ENCODE measurements around the gene CCL25.
A peak's percentile ranks its signal among the peaks of the same experiment; 100 is the strongest.
"Not testable (repeated sequence)": the region's sequence is repeated elsewhere in the genome, so short reads cannot be mapped to it uniquely, and the experiment has no call there.

Gene CCL25, protein sequence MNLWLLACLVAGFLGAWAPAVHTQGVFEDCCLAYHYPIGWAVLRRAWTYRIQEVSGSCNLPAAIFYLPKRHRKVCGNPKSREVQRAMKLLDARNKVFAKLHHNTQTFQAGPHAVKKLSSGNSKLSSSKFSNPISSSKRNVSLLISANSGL

DNA sequence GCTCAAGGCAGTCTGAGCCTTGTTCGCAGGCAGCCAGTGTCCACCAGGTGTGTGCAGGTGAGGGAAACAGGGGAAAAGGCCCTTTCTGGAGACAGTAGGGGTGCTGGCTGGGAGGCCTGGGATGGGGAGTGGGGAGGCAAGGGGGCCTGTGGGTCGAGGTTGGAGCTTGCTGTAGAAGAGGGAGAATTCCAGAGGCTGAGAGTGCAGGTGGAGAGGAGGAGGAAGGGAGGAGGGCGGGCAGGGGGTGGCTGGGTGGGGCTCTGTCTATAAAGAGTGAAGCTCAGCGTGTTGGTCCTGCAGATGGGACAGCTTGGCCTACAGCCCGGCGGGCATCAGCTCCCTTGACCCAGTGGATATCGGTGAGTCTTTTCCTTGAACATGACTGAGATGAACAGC is at the start of gene CCL25:
CCL25 (plus strand) TSS at position 297 of the 396 bp plus-strand sequence. CDS start 290 bp downstream, outside the sequence.
- no peak for DNase-seq

DNA sequence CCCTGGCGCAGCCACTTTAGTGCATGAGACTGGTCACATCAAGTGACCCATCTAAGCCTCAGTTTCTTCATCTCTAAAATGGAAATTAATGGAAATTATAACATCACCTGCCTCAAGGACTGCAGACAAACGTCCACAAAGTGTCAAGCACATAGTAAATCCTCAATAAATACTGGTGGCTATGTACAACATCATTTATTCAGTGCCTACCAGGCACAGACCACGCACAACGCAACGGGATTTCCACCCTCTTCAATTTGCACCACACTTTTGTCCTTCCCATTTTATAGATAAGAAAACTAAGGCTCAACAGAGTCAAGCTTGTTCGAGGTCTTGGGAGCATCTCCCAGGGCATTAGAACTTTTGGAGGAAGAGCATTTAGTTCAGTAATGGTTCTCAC is 48.6 kb upstream of the CCL25 start:
- DNase-seq: no peak

DNA sequence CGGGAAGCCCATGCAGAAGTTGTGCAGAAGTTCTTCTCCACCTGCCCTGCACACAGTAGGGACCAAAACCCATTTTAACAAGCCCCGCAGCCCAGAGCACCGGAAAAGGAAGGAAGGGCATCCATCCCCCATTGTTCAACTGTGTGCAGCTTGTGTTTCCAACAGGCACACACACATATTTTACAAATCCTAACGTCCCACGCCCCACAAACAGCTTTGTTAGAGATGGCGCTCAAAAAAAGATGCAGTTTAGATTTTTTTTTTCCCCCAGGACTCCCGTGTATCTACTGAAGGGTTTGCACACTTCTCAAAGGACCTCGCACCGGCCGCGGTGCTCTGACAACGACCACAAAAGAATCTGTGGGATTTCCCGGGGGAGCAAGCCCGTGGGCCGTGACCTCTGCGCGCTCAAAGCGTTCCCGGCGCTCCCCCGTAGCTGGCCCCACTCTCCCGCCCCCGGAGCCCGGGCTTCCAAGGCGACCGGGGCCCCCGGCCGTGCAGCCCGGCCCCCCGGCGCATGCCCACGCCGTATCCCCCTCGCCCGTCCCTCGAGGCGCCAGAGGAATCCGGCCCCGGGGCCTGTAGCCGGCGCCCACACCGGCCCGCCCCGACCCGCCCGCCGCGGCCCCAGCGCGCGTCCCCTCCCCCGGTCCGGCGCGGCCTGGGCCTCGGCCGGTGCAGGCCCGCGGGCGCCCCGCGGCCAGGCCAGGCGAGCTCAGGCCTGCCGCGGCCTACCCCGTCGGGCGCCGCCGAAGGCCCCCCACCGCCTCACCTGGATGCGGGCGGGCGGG is 47.6 kb upstream of the CCL25 start:
- DNase-seq: no peak

DNA sequence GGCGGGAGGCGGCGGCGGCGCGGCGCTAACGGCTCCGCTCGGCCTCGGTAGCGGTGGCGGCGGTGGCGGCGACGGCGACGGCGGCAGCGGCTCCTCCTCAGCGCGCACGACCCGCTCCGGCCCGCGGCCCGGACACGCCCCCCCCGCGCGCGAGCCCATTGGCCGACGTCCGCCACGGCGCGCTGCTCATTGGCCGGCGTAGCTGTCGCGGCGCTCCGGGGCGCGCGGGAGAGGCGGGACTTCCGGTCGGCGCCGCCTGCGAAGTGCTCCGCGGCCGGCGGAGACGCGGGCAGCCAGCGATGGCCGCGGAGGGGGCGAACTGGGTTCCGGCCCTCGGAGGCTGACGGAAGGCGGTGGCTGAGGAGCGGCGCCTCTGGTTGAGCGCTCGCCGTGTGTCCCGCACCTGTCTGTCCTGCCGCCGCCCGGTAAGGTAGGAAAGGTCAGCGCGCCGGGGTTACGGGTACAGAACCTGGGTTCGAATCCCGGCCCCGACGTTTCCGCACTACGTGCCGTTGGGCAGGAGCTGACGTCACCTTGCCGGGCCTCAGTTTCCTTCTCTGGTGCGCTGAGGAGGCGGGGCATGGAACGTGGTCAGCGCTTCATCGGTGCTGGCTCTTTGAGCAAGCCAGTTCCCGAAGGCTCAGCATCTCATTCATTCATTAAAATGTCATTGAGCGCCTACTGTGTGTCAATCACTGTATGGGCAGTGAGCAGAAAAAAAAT is 46.9 kb upstream of the CCL25 start, which contains the start of gene ELAVL1:
ELAVL1 (minus strand) TSS at position 108 of the 723 bp plus-strand sequence. CDS start 13,826 bp downstream, outside the sequence.
- DNase-seq: peak in 1 of 2 experiments; percentile 45

DNA sequence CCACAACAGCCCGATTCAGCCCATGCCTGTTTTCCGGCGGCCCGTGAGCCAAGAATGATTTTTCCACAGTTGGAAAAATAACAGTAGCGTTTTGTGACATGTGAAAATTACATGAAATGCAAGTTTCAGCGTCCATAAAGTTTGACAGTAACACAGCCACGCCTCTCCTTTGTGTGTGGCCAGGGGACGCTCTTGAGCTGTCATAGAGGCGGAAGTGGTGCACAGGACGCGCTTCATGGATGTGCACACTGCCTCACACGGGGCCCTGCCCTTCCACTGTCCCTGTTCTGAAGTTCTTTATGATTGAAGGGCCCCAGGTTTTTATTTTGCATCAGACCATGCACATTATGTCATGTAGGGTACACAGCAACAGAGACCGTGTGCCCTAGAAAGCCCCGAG is 34.8 kb upstream of the CCL25 start:
- no peak for DNase-seq

DNA sequence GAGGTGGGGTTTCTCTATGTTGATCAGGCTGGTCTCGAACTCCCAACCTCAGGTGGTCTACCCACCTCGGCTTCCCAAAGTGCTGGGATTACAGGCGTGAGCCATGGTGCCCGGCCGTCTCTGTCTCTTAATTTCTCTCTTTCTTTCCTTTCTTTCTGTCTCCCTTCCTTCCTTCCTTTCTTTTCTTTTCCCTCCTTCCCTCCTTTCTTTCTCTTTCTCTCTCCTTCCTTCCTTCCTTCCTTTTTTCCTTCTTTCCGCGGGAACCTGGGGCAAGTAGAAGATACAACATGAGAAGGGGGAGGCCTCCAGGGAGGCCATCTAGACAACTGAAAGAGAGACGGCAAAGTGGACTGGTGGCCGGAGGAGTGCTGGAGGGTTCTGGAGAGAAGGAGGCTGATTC is 31.9 kb upstream of the CCL25 start:
- no peak for DNase-seq

DNA sequence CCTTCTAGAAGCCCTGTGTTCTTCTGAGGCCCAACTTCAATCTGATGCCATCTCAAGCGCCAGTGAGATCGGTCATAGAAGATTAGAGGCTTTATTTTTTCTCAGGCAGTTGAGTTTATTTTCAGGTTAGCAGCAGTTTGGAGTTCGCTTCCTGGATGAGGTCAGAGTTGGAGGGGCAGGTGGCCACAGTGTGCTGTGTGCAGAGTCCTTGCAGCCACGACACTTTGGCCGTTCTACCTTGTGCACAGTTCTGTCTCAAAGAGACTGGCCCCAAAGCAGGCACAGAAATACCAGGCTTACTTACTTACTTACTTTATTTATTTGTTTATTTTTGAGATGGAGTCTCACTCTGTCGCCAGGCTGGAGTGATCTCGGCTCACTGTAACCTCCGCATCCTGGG is 31.2 kb upstream of the CCL25 start:
- no peak for DNase-seq

DNA sequence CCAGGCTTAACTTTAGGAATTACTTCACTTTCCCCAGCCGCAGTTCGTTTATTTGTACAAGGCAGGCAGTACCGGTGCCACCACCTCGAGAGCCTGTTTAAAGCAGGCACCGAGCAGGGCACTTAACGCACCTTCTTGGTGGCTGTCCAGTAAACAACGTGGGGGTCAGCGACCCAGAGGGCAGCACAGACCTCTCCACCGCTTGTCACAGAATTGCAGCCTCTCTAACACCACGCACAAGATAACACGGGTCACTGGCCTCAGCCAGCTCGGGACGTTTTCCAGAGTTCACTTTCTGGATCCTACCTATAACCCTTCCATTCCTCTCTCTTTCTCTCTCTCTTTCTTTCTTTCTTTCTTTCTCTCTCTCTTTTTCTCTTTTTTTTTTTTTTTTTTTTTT is 30.3 kb upstream of the CCL25 start:
- no peak for DNase-seq

DNA sequence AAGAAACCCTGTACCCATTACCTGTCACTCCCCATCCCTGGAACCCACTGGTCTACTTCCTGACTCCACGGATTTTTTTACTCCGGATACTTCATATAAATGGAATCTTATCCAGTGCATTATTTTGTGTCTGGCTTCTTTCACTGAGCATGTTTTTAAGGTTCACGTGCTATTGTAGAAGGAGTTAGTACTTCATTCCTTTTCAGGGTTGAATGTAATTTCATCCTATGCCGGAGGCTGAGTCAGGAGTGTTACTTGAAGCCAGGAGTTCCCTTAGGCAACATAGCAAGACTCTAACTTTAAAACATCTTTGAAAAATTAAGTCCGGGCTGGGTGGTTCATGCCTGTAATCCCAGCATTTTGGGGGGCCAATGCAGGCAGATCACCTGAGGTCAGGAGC is 29.2 kb upstream of the CCL25 start:
- DNase-seq: no peak

DNA sequence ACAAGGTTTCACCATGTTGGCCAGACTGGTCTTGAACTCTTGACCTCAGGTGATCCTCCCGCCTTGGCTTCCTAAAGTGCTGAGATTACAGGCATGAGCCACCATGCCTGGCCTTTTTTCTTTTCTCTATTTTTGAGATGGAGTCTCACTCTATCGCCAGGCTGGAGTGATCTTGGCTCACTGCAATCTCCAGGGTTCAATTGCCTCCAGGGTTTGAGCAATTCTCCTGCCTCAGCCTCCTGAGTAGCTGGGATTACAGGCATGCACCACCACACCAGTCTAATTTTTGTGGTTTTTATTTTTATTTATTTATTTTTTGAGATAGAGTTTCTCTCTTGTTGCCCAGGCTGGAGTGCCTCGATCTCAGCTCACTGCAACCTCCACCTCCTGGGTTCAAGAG is 28.3 kb upstream of the CCL25 start:
- DNase-seq: not testable (repeated sequence)

DNA sequence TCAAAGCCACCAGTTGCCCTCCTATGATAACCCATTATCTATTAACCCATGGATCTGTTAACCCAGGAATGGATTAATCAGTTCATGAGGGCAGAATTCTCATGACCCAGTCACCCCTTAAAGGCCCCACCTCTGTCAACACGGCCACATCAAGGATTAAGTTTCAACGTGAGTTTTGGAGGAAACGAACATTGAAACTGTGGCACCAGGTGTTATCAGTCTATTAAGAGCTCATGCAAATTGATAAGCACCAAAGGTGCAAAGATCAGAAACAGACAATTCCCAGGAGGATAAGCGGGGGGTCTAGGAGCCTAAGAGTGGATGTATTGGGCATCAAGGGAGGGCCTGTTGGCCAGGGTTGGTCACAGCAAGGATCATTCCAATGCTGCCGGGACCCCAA is 27.2 kb upstream of the CCL25 start:
- DNase-seq: no peak

DNA sequence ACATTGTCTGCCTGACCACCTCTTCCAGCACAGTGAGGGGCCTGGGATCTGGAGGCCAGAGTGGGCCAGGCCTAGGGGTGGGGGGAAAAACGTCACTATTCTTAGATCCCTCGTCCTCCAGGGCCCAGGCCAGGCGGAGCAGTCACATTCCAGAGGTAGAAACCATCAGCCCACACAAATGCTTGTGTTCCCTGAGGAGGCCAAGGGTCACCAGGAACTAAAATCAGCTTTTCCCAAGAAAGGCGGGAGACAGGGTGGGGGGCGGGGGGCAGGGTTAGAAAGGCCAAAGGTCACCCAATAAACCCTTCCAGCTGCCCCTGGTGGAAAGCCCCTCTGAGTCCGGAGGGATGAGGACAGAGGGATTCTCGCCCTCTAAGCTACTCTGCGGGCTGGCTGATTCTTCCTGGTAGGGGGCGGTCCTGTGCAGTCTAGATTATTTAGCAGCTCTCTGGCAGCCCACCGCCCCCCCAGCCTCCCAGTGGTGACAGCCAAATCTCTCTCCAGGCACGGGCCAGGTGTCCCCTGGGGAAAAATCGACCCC is 23.5 kb upstream of the CCL25 start:
- no peak for DNase-seq

DNA sequence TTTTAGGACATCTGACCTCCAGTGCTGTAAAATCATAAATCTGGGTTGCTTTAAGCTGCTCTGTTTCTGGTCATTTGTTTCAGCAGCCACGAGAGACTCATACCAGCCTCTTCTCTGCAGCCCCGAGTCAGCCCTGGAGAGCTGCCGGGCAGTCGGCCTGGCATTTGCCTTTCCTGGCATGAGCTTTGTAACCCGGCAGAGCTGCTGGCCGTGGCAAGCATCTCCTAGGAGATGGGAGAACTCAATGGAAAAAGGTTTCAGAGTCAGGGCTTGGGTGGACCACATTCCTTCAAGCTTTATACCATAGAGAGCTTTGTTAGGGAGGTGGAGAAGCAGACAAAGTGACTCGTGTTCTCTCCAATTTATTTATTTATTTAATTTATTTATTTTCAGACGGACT is 21.6 kb upstream of the CCL25 start:
- no peak for DNase-seq

DNA sequence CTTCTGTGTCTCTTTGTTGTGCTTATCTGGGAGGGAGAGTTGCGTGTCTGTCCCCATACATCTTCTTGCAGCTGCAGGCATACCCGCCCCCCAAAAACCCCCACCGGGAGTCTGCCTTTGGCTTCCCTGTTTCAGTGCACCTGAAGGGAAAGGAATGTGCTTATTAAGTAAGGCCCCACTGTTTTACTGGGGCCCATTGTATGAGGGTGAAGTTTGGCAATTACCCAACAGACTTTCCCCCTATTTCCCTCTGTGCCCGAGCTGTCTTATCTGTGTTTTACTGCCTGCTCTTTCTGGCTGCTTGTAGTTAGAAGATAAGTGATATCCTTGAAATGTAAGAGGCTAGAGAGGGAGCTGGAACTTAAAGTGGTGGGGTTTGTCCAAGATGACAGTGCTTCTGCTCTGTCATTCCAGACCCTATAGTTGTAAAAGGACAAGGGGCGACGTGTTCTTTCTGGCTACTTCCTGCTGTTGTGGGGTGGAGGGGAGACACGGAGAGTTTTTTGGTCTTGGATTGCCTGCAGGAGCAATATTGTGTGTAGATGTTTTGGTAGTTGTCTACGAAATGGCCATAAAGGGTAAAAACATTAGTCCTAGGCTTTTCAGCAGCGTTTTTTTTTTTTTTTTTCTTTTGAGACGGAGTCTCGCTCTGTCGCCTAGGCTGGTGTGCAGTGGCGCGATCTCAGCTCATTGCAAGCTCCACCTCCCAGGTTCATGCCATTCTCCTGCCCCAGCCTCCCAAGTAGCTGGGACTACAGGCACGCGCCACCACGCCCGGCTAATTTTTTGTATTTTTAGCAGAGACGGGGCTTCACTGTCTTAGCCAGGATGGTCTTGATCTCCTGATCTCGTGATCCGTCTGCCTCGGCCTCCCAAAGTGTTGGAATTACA is 19.0 kb upstream of the CCL25 start:
- not testable (repeated sequence) for DNase-seq

DNA sequence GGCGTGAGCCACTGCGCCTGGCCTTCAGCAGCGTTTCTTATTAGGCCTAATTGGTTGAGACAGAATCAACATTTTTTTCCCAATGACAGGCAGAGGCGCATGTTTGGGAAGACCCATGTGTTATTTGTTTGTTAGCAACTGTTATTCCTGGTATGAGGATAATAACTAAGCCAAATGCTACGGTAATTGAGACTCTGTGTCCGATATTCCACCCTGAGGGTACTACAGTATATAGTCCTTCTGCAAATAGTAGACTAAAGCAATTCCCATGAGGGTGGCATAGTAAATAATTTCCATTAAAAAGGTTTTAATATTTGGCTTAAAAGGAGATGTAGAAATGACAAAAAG is 18.4 kb upstream of the CCL25 start:
- no peak for DNase-seq

DNA sequence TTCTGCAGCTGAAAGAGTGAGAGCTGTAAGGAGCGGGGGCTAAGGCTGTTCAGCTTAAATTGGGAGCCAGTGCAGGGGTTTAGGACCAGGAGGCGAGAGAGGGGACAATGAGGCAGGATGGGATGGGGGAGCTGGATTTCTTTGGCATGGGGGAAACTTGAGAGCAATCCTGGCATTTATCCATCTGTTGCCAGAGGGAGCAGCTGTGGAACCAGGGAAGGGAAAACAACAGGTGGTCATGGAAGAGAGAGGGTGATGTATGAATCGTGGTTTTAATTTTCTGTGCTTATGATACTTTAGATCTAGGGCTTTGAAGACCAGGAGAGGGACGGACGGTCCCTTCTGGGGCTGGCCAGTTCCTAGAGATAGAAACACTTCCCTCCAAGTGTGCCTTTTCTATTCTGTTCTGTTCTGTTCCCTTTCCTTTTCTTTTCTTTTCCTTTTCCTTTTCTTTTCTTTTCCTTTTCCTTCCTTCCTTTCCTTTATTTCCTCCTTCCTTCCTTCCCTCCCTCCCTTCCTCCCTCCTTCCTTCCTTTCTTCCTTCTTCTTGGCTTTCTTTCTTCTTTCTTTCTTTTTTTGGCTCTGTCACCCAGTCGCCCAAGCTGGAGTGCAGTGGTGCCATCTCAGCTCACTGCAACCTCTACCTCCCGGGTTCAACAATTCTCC is 16.0 kb upstream of the CCL25 start:
- no peak for DNase-seq

DNA sequence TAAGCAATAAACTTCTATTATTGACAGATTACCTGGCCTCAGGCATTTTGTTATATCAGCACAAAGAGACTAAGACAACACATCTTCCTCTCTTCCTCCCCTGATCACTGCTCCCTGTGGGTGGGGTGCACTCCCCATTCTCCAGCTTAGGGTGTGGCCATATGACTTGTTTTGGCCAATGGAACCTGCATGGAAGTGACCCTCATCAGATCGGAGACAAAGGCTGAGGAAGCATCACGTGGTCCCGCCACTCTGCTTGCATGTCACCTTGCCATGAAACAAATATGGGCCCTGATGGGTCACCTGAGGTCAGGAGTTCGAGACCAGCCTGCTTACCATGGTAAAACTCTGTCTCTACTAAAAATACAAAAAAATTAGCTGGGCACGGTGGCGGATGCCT is 13.7 kb upstream of the CCL25 start:
- no peak for DNase-seq

DNA sequence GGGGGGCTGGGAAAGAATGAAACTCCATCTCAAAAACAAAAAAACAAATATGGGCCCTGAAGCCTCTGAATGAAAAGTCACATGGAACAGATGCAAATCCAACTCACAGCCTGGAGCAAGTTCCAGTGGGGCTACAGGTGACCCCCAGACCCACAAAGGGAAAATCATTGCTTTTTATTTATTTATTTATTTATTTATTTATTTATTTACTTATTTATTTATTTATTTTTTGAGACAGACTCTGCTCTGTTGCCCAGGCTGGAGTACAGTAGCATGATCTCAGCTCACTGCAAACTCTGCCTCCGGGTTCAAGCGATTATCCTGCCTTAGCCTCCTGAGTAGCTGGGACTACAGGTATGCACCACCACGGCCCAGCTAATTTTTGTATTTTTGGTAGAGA is 13.3 kb upstream of the CCL25 start:
- DNase-seq: no peak

DNA sequence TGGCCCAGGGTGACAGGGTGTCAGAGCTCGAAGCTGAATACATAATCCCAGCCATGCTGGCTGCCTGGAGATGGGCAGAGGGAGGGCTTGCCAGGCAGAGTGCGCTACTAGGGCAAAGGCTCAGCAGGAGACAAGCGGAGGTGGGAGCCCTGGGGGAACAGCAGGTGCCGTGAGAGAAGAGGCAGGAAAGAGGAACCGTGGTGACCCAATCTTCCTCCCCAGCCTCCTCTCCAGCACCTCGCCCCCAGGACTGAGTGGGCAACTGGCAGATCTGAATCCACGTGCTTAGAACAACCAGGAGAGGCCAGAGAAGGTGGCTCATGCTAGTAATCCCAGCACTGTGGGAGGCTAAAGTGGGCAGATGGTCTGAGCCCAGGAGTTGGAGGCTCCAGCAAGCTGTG is 11.0 kb upstream of the CCL25 start:
- no peak for DNase-seq

DNA sequence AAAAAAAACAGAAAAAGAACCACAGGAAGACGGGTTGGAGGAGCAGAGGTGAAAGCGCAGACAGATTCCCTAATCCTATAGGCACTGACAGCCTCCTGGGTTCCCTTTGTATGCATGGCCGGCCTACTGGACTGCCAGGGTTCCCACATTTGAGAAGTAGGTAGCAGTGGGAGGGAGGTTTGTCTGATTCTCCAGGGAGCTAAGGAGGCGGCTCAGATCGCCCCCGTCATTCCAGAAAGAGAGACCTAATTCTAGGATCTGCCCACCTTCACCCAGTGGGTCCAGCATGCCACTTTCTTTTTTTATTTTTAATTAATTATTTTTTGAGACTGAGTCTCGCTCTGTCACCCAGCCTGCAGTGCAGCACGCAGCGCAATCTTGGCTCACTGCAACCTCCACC is 9.7 kb upstream of the CCL25 start:
- DNase-seq: no peak

DNA sequence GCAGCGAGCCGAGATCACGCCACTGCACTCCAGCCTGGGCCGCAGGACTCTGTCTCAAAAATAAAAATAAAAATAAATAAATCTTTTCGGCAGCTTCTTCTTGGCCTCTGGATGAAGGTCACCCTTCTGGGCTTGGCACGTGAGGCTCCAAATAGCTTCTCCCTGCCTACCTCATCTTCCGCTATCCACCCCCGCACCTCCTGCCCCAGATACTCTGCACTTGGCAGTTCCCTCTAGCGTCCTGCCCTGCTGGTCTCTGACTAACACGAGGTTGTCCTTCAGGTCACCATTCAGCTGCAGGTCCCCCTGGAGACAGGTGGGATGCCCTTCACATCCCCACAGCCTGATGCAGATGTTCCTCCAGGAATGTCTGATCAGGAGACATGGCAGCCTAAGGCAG is 8.5 kb upstream of the CCL25 start:
- DNase-seq: no peak

DNA sequence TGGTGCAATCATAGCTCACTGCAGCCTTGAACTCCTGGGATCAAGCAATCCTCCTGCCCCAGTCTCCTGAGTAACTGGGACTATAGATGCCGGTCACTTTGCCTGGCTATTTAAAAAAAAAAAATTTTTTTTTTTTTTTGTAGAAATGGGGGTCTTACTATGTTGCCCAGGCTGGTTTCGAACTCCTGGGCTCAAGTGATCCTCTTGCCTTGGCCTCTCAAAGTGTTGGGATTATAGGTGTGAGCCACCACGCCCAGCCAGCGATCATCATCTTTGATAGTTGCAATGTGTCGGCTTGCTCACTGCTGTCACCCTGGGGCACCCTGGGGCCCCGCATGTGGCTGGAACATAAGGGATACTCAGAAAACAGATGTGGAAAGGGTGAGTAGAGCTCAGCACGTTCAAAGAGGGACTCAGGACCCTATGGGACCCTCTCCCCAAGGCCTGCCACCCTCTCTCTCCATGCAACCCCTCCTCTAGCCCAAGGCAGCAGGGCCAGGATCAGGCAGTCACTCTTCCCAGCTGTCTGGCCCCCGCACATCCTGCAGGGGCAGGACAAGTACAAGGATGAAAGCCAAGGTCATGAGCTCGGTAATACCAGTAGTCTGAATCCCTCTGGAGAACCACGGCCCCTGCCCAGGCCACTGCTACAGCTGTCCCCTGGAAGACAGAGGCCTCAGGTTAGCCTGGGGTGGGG is 6.5 kb upstream of the CCL25 start:
- no peak for DNase-seq

All from cerebellar nuclear complex (tissue), 1 donor.